Neural progenitor cell (in vitro differentiated cells): ENCODE measurements around the gene OR6A2. TPM values are rescaled to one million over a fixed set of nuclear protein-coding genes. Genes with fewer than 3 reads are reported as not detected.
"Not testable (repeated sequence)": the region's sequence is repeated elsewhere in the genome, so short reads cannot be mapped to it uniquely, and the experiment has no call there.

Experiments used
- DNase-seq: peaks from one replicate; pipeline ENCODE4 v3.0.0-alpha.2; 2016; ENCODE audit warnings: low spot score
- H2AFZ ChIP-seq: fragments of 200-600 bp; sonication (generic); replicated peaks from 2 replicates; pipeline ENCODE4 v1.6.1; 2016; ENCODE audit warnings: antibody characterized with exemption
- H3F3A ChIP-seq: fragments of 200-600 bp; sonication (generic); 2 replicates; pipeline ENCODE4 v1.6.1; 2016; ENCODE audit warnings: antibody characterized with exemption, low read depth
- H3K27ac ChIP-seq: fragments of 200-600 bp; sonication (generic); 2 replicates; pipeline ENCODE4 v1.5.1; 2016; ENCODE audit warnings: mild to moderate bottlenecking
- H3K27me3 ChIP-seq: fragments of 200-600 bp; sonication (generic); 2 replicates; pipeline ENCODE4 v1.6.1; 2016; ENCODE audit warnings: mild to moderate bottlenecking, moderate library complexity
- H3K36me3 ChIP-seq: fragments of 200-600 bp; sonication (generic); 2 replicates; pipeline ENCODE4 v1.5.1; 2016
- H3K4me1 ChIP-seq: fragments of 200-600 bp; sonication (generic); 2 replicates; pipeline ENCODE4 v1.6.1; 2016; ENCODE audit warnings: mixed run types
- H3K4me2 ChIP-seq: fragments of 200-600 bp; sonication (generic); 2 replicates; pipeline ENCODE4 v1.6.1; 2016
- H3K4me3 ChIP-seq: fragments of 200-600 bp; sonication (generic); 2 replicates; pipeline ENCODE4 v1.5.1; 2016
- H3K79me2 ChIP-seq: fragments of 200-600 bp; sonication (generic); 2 replicates; pipeline ENCODE4 v1.6.1; 2016; ENCODE audit warnings: low read depth
- H3K9ac ChIP-seq: fragments of 200-600 bp; sonication (generic); 2 replicates; pipeline ENCODE4 v1.6.1; 2016
- H3K9me3 ChIP-seq: fragments of 200-600 bp; sonication (generic); 2 replicates; pipeline ENCODE4 v1.5.1; 2016; ENCODE audit warnings: low read depth
- H4K20me1 ChIP-seq: fragments of 200-600 bp; sonication (generic); 2 replicates; pipeline ENCODE4 v1.6.1; 2016; ENCODE audit warnings: low read depth
- H3K27ac Mint-ChIP-seq: 3 replicates; pipeline ENCODE4 v1.8.0; 2021; ENCODE audit warnings: mixed read lengths
- H3K27me3 Mint-ChIP-seq: 2 replicates; pipeline ENCODE4 v1.8.0; 2022; ENCODE audit warnings: low read depth, mild to moderate bottlenecking, inconsistent platforms, moderate library complexity, mixed read lengths; ENCODE audit not compliant: insufficient read depth
- H3K36me3 Mint-ChIP-seq: 3 replicates; pipeline ENCODE4 v1.8.0; 2021; ENCODE audit warnings: mixed read lengths
- H3K4me1 Mint-ChIP-seq: 3 replicates; pipeline ENCODE4 v1.8.0; 2021; ENCODE audit warnings: mixed read lengths
- H3K4me3 Mint-ChIP-seq: 3 replicates; pipeline ENCODE4 v1.8.0; 2021; ENCODE audit warnings: mild to moderate bottlenecking, moderate library complexity, mixed read lengths
- H3K9me3 Mint-ChIP-seq: 3 replicates; pipeline ENCODE4 v1.8.0; 2020; ENCODE audit warnings: mixed read lengths
- EZH2 ChIP-seq: fragments of 200-600 bp; sonication (generic); IDR thresholded peaks from 2 replicates; pipeline ENCODE4 v1.6.1; 2017; ENCODE audit warnings: antibody characterized with exemption, mild to moderate bottlenecking, moderate library complexity
- EZH2phosphoT487 ChIP-seq: fragments of 200-600 bp; sonication (generic); IDR thresholded peaks from 2 replicates; pipeline ENCODE4 v1.6.1; 2017; ENCODE audit warnings: antibody characterized with exemption
- total RNA-seq: library from RNA; depleted of rRNA; stranded (reverse); fragments of >200 nt; gene quantifications from 2 replicates; pipeline ENCODE4 v1.2.3, GENCODE V29; 2015; ENCODE audit warnings: low replicate concordance
- TF ChIP-seq, protein P1 (sequence below): fragments of 200-600 bp; sonication (generic); IDR thresholded peaks from 2 replicates; pipeline ENCODE4 v1.5.1; 2017; ENCODE audit warnings: antibody characterized with exemption, mild to moderate bottlenecking

OR6A2 gene
- total RNA-seq, 1 donor from 2014 or later = 0.36 TPM

DNA sequence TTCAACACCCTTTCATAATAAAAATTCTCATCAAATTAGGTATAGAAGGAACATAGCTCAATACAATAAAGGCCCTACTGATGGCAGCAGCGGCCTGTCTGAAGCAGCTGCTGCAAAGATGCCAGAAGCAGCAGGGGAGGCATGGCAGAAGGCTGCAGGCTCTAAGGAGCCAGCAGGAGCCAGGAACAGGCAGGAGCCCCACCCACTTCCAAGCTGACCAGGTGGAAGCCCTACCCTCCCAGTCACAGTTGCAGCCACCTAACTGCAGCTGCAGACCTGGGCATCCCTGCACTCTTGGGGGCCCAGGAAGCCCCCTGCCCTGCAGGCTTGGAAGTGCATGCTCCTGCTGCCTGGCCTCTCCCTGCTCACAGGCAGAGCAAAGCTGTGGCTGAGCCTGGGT is 18.2 kb upstream of the OR6A2 start:
- Histone ChIP-seq H3K9me3 (no peaks in the 10 kb centered on the region), H4K20me1 (no peaks in the 10 kb centered on the region), H3K79me2 (no peaks in the 10 kb centered on the region), H3K9ac (no peak overlapping the region), H3K36me3 (no peaks in the 10 kb centered on the region), H3K4me1 (no peaks in the 10 kb centered on the region), H3K4me2 (no peak overlapping the region), H2AFZ (no peak overlapping the region), H3F3A (no peaks in the 10 kb centered on the region), H3K27me3 (no peaks in the 10 kb centered on the region), H3K4me3 (no peak overlapping the region), H3K27ac (no peak overlapping the region)
- Mint-ChIP-seq H3K36me3 (no peaks in the 10 kb centered on the region), H3K4me1 (peaks cover 4% of the 10 kb centered on the region), H3K4me3 (no peak overlapping the region), H3K27me3 (peaks cover 2% of the 10 kb centered on the region), H3K27ac (no peak overlapping the region), H3K9me3 (peaks cover 5% of the 10 kb centered on the region)
- TF ChIP-seq EZH2 (no peak), EZH2phosphoT487 (no peak)
- TF ChIP-seq, protein P1, sequence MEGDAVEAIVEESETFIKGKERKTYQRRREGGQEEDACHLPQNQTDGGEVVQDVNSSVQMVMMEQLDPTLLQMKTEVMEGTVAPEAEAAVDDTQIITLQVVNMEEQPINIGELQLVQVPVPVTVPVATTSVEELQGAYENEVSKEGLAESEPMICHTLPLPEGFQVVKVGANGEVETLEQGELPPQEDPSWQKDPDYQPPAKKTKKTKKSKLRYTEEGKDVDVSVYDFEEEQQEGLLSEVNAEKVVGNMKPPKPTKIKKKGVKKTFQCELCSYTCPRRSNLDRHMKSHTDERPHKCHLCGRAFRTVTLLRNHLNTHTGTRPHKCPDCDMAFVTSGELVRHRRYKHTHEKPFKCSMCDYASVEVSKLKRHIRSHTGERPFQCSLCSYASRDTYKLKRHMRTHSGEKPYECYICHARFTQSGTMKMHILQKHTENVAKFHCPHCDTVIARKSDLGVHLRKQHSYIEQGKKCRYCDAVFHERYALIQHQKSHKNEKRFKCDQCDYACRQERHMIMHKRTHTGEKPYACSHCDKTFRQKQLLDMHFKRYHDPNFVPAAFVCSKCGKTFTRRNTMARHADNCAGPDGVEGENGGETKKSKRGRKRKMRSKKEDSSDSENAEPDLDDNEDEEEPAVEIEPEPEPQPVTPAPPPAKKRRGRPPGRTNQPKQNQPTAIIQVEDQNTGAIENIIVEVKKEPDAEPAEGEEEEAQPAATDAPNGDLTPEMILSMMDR = peak; percentile 52
- peak; percentile 68 for DNase-seq

DNA sequence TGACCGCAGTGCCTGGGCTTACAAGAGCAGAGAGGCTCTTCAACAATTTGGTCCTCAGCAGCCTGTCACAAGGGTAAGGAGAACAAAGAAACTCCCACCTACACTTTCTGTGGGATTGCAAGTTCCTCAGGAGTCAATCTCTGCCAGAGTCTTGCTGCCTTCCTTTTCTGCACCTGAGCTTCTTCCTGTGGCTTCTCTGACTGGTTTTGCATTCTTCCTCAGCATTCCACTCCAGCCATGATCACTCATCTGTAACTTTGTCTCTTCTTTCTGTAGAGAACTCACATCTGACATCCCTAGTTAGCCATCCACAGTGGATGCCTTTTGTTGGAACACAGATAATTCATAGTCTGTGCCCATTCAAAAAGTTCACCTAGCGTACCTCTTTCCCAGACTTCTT is 14.2 kb upstream of the OR6A2 start:
- Mint-ChIP-seq H3K36me3 (no peaks in the 10 kb centered on the region), H3K4me1 (peaks cover 4% of the 10 kb centered on the region), H3K9me3 (peaks cover 2% of the 10 kb centered on the region), H3K27me3 (peaks cover 2% of the 10 kb centered on the region), H3K27ac (peak overlapping the region; percentile 2), H3K4me3 (no peak overlapping the region)
- Histone ChIP-seq H3K27ac (no peak overlapping the region), H3K79me2 (no peaks in the 10 kb centered on the region), H3K4me3 (no peak overlapping the region), H3K4me2 (no peak overlapping the region), H3K9me3 (no peaks in the 10 kb centered on the region), H3K9ac (no peak overlapping the region), H3K36me3 (no peaks in the 10 kb centered on the region), H3K4me1 (no peaks in the 10 kb centered on the region), H4K20me1 (no peaks in the 10 kb centered on the region), H3F3A (no peaks in the 10 kb centered on the region), H3K27me3 (no peaks in the 10 kb centered on the region), H2AFZ (peak overlapping the region; percentile 10)
- TF ChIP-seq, protein P1 = no peak
- DNase-seq = no peak

DNA sequence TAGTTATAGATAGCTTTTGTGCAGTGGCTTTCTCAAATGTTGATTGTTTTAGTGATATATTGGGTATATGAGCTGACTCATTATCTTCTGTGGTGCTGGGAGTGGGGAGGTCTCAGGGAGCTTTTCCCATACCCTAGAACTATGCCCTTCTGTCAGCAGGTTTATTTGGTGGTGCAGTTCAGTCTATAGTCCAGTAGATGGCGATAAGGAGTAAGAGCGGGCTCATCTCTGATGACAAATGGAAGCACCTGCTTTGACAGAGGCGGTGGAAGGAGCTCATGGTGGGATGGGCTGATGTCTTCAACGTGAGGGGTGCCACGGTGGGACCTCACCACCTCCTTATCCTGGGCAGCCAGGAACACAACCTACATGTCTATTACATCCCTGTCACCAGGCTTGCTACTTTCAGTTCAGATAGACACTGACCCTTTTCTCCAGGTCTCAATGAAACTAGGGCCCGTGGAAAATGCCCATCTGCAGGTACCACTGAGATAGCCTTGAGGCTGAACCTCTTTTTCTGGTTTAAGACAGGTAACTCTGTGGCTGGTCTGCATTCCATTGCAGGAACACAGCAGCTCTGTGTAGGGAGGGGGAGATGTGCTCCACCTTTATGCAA is 13.0 kb upstream of the OR6A2 start:
- peaks cover 2% of the 10 kb centered on the region for H3K9me3 Mint-ChIP-seq
- TF ChIP-seq, protein P1 = peak; percentile 90
- no peak for TF ChIP-seq EZH2
- Histone ChIP-seq H2AFZ (no peak overlapping the region), H3K4me1 (no peaks in the 10 kb centered on the region), H3F3A (no peaks in the 10 kb centered on the region), H3K27me3 (no peaks in the 10 kb centered on the region), H3K36me3 (no peaks in the 10 kb centered on the region), H3K9me3 (no peaks in the 10 kb centered on the region), H4K20me1 (no peaks in the 10 kb centered on the region), H3K79me2 (no peaks in the 10 kb centered on the region), H3K27ac (no peak overlapping the region), H3K9ac (no peak overlapping the region), H3K4me2 (no peak overlapping the region), H3K4me3 (no peak overlapping the region)
- no peak overlapping the region for H3K27ac Mint-ChIP-seq
- peaks cover 2% of the 10 kb centered on the region for H3K27me3 Mint-ChIP-seq
- no peaks in the 10 kb centered on the region for H3K36me3 Mint-ChIP-seq
- H3K4me3 Mint-ChIP-seq = no peak overlapping the region
- peak; percentile 51 for DNase-seq
- H3K4me1 Mint-ChIP-seq = peaks cover 3% of the 10 kb centered on the region

DNA sequence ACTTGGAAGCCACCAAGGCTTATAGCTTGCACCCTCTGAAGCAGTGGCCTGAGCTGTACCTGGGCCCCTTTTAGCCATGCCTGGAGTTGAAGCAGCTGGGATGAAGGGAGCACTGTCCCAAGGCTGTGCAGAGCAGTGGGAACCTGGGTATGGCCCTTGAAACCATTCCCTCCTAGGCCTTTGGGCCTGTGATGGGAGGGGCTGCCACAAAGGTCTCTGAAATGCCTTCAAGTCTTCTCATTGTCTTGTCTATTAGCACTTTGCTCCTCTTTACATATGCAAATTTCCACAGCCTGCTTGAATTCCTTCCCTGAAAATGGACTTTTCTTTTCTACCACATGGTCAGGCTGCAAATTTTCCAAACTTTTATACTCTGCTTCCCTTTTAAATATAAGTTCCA is 1.6 kb upstream of the OR6A2 start:
- H3K4me1 Mint-ChIP-seq, H3K36me3 Mint-ChIP-seq, H3F3A ChIP-seq, H3K4me2 ChIP-seq, H4K20me1 ChIP-seq, DNase-seq, H3K27me3 ChIP-seq, H3K27me3 Mint-ChIP-seq, H3K4me3 ChIP-seq, H3K27ac Mint-ChIP-seq, H3K27ac ChIP-seq, H3K79me2 ChIP-seq, H3K9me3 ChIP-seq, H2AFZ ChIP-seq, H3K4me3 Mint-ChIP-seq, H3K36me3 ChIP-seq, H3K9me3 Mint-ChIP-seq, H3K4me1 ChIP-seq, H3K9ac ChIP-seq: not testable (repeated sequence)
